ENCODE measurements around the gene AMMECR1L. TPM values are rescaled to one million over a fixed set of nuclear protein-coding genes. Genes with fewer than 3 reads are reported as not detected.

AMMECR1L gene
- total RNA-seq: 12.5 and 16.6 TPM in 2 replicates

GRCh38 chr2:127885780-127886592, at the start of gene AMMECR1L:
Gene AMMECR1L (minus strand): TSS chr2:127885956. CDS start chr2:127874234, 11,722 bp downstream.

Small RNA genes within 50 kb of the gene (small RNA-seq; reads per million reads assigned to genes)
- not detected for gene AC012306.1
- not detected for gene RF00017
- not detected for gene RF00019
- not detected for gene RNU6-395P

Other genes with a start within 250 kb of the AMMECR1L start
- not detected in 2 replicates for gene GPR17, start 239.8 kb downstream of the AMMECR1L start, total RNA-seq
- gene LIMS2, start 210.4 kb downstream of the AMMECR1L start, total RNA-seq: 0.37 and 0.78 TPM in 2 replicates
- gene SFT2D3, start 184.5 kb downstream of the AMMECR1L start, total RNA-seq: 3.3 and 4.5 TPM in 2 replicates
- gene WDR33, start 74.8 kb downstream of the AMMECR1L start, total RNA-seq: 23.5 and 35.6 TPM in 2 replicates
- 15.1 and 23.9 TPM in 2 replicates for gene POLR2D, start 27.8 kb downstream of the AMMECR1L start, total RNA-seq
- gene SAP130, start 142.1 kb upstream of the AMMECR1L start, total RNA-seq: 6.6 and 9.6 TPM in 2 replicates
- gene UGGT1, start 205.2 kb upstream of the AMMECR1L start, total RNA-seq: 60.3 and 76.6 TPM in 2 replicates